ENCODE results near the gene MTLN.
"Not testable (repeated sequence)": the region's sequence is repeated elsewhere in the genome, so short reads cannot be mapped to it uniquely, and the experiment has no call there.

The MTLN gene, protein sequence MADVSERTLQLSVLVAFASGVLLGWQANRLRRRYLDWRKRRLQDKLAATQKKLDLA

DNA sequence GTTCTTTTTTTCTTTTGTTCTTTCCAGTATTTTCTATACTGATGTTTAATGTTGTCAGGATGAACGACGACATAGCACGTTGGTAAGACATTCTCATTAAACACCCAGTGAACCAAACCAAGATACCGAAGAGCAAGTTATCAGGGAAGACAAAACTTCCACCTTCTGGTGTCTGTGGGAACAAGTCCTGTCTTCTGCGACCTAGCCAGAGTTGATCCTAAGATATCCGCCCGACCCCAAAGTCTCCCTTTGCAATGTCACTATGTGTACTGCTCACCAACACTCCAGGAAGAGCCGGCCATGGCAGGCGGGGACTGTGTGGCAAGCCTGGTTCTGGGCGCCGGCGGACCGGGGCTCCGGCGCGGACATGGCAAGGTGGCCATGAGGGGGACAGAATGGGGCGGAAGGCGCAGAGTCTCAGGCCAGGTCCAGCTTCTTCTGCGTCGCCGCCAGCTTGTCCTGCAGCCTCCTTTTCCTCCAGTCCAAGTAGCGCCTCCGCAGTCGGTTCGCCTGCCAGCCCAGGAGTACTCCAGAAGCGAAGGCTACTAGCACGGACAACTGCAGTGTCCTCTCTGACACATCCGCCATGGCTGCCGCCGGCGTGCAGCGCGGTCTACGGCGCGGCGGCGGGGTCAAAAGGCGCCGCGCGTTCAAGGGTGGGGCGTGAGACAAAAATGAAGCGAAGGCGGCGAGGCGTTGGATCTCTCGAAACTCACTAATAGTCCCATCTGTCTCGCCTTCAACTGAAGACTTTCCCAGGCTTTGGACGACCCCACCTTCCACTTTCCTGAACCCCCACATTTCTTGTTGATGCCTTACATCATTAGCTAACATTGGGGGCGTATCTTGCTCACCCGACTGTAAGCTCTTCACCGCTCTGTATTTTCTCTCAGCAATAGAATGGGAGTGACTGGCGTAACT is at the start of gene MTLN:
MTLN (minus strand) TSS at position 610 of the 921 bp plus-strand sequence; CDS start at position 588, 22 bp downstream.
- peak; percentile 54 for DNase-seq

DNA sequence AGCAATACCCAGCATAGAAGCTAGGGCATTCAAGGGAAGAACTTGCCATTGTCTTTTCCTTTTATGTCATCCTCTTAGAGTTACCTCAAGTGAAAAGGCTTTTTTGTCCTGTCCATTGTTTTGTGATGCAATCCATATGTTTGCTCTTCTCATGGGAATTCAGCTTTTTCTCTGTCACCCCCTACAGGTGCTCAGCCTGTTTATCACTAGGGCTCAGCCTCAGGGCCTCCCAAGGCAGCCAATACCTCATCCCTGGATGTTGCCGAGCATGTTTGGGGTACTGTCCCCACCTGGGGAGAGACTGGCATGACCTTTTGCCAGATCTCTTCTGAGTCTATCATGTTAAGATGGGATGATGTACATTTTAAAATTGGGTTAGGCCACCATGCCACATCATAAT is 49.6 kb upstream of the MTLN start:
- not testable (repeated sequence) for DNase-seq

DNA sequence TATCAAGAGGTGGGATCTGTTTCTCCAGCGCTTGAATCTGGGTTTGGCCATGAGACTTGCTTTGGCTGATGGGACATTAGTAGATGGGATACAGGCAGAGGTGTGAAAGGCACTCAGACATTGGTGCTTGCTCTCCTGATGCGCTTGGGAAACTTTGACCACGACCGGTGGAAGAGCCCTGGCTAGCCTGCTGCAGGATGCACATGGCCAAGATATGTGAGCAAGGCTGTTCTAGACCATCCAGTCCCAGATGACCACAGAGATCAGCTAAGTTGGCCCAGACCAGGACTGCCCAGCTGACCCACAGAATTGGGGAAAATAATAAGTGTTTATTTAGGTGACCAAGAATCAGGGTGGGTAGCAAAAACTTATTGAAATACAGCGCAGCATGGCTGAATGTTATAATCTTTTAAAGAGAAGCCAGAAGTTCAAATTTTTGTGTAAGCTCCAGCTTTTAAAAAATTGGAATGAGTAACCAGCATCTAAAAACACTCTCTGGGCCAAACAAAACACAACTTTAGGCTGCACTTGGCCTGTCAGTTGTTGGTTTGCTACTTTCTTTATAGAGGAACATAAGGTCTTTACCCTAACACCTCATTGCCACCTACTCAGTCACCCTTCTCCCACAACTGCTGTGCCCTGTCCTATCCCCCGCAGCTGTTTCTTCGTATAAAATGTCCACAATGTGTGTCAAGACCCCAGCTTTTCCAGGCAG is 35.9 kb upstream of the MTLN start:
- not testable (repeated sequence) for DNase-seq

DNA sequence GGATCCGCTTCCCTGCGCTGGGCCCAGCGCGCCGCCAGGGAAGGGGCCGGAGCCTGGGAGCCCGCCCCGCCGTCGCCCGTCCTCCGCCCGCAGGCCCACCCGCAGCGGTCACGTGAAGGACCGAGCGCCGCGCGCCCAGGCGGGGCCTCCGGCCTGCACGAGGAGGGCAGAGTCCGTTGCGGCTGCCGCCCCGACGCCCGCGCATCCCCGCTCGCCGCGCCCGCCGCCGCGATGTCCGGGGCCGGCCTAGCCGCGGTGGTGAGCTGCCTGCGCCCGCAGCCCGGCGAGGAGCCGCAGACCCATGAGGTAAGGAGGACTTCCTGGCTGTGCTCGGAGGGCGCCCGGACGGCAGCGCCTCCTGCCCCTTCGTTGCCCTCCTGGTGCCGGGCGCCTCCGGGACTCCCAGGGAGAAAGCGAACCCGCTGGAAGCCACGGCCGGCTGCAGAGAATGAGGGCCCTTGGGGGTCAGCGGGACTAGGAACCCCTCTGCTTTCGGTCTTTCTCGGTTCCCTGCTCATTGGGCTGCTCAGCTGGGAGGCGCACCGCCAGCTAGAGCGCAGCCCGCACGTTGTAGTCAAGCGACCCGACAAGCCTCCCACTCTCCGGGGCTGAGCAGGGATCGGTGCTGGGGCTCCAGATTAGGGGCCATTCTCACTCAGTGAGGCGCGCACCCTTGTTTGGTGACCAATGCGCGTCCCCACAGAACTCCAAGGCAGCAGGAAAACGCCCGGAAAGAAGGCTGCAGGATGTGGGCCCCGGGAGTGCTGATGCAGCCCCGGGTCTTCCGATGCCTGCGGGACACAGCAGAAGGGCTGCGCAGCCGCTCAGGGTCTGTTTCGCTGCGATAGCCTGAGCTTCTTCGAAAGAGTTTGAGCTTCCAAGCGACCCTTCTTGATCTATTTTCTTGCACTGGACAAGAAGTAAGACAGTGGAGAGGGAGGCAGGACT is 33.4 kb upstream of the MTLN start:
- DNase-seq, result not testable (repeated sequence)

DNA sequence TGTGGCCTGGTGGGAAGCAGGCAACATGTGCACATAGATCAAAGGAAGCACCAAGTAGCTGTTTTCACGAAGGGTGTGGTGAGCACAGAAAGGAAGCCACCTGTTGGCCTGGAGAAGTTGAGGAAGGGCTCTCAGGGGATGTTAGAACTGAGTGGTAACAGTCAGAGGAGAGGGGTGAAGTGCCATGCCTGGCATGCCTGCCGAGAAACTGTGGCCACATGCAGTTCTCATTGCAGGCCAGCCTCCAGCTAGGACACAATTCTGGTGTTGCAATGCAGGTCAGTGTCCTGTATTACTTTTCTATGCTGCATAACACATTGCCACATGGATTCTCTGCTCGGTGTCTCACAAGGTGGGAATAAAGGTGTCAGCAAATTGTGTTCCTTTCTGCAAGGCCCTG is 30.9 kb upstream of the MTLN start:
- not testable (repeated sequence) for DNase-seq

DNA sequence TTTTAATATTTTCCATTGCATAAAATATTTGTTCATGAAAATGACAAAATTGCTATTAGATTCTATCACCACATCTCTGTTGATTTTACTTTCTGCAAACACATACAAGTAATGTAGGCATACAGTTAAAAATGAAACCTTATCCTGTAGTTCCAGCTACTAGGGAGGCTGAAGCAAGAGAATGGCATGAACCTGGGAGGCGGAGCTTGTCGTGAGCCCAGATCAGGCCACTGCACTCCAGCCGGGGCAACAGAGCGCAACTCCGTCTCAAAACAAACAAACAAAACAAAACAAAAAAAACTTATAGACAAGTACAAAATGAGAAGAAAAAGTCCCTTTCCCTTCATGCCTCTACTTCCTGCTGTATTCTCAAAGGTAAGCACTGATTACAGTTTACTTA is 22.2 kb upstream of the MTLN start:
- not testable (repeated sequence) for DNase-seq

DNA sequence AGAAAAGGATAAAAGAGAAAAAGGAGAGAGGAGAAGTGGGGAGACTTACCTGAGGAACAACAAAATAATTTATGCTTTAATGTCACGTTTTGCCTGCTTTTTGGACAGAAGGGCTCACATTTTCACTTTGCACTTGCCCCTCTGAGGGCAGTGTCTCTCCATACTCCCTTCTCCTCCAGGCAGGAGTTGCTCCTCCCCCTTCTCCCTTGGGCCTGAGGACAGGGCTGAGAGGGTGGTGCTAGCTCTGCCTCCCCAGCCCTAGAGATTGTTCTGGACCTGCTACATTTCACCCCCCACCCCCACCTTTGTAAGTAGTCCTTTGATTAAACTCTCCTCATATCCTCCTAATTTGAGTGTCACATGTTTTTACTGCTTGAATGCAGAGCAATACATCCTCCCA is 17.5 kb upstream of the MTLN start:
- DNase-seq, result not testable (repeated sequence)

DNA sequence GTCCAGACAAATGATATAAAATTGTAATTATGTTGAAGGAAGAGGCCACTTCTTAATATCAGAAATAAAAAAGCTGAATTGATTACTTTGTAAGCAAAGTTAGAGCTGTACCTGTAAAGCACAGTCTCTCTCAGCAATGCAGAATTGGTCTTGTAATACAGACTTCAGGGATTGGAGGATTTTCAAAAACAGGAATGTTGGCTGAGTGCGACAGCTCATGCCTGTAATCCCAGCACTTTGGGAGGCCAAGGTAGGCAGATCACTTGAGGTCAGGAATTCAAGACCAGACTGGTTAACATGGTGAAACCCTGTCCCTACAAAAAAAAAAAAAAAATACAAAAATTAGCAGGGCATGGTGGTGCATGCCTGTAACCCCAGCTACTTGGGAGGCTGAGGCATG is 10.3 kb upstream of the MTLN start:
- not testable (repeated sequence) for DNase-seq

DNA sequence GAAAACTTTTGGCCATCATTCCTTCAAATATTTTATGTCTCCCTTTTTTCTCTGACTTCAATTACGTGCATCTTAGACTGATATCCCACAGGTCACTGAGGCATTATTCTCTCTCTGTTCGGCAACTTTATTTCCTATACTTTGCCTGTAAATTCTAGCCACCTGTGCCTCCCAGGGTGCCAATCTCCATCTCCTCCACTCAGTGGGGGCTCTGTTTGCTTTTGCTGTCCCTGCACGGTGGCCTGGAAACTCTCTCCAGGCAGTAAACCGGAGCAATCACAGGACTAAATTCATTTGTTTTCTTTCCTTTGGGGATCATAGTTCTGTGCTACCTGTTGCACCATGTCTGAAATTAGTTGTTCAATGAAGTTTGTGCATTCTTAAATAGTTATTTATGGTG is 9.6 kb upstream of the MTLN start:
- no peak for DNase-seq

DNA sequence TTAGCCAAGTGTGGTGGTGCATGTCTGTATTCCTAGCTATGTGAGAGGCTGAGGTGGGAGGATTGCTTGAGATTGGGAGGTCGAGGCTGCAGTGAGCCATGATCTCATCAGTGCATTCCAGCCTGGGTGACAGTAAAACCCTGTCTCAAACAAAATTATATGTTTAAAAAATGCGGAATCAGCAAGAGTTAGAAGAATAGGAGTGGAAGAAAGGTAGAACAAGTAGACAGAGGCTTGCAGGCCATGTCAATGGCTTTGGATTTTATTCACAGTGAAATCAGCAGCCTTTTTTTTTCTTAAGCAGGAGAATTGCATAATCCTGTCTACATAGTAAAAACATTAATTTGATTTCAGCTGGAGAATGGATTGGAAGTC is 7.8 kb upstream of the MTLN start:
- DNase-seq, result no peak

DNA sequence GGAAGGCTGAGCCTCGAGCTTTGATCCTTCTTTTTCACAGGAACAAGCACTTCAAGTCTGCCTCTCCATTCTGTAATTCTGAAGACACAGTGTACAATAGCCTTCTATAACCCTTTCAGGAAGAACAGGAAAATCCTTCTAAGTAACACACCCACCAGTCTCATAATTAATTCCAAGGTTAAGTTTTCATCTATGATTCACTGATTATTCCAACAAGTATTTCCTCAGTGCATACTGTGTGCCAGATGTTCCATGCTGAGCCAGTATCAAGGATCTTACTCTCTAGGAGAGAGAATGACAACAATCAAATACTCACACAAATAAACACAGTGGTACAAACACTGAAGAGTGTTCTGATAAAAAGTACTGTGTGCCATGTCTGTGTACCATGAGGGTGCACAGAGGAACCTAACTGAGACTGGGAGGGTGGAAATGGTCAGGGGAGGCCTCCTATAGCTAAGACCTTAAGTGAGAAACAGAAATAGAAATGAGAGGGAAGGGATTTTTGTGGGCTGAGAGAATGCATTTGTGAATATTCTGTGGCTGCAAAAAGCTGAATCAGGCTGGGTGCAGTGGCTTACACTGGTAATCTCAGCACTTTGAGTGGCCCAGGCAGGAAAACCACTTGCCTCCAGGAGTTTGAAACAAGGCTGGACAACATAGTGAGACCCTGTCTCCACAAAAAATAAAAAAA is 7.3 kb upstream of the MTLN start:
- peak; percentile 61 for DNase-seq

DNA sequence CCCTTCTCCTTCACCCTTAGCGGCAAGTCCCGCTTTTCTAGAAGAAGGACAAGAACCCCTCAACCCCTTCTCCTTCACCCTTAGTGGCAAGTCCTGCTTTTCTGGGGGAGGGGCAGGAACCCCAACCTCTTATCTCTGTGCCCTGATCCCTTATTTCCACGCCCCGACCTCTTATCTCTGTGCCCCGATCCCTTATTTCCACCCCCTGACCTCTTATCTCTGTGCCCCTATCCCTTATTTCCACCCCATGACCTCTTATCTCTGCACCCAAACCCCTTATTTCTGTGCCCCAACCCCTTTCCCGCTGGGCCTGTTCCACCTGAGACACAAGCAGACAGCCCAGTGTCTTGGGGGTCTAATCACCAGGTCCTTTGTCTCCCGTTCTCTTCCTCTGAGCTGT is 6.5 kb upstream of the MTLN start:
- DNase-seq, result not testable (repeated sequence)

DNA sequence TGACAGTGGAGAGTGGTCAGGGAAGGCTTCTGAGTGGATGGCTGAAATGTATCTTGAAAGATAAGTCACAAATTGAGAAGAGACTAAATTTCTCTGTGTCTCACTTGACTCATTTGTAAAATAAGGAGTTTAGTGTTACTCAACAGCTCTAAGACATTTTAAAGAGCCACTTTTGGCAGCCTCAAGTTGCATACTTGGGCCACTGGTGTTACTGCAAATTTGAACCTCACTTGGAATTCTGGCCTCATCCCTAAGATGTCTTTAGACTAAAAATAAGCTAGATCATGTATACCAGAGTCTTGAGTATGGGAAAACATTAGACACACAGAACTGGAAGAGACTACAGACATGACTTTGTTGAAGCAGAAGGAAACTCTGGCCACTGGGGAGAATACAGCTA is 4.5 kb upstream of the MTLN start:
- no peak for DNase-seq

DNA sequence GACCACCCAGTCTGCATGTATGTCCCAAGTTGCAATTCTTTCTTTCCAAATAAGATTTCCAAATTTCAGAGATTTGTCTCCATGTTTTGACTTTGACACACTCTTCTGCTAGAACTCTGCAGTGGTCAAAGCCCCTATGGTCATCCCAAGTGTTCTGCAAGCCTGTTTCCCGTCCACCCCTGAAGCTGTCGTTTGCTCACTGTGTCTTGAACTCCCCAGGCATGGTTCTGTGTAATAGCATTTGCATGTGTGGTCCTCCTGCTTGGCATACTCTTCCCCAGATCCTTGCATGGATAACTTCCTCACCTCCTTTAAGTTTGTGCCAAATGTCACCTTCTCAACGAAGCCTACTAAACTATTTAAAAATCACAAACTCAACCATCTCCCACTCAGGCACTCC is 3.9 kb upstream of the MTLN start:
- no peak for DNase-seq

DNA sequence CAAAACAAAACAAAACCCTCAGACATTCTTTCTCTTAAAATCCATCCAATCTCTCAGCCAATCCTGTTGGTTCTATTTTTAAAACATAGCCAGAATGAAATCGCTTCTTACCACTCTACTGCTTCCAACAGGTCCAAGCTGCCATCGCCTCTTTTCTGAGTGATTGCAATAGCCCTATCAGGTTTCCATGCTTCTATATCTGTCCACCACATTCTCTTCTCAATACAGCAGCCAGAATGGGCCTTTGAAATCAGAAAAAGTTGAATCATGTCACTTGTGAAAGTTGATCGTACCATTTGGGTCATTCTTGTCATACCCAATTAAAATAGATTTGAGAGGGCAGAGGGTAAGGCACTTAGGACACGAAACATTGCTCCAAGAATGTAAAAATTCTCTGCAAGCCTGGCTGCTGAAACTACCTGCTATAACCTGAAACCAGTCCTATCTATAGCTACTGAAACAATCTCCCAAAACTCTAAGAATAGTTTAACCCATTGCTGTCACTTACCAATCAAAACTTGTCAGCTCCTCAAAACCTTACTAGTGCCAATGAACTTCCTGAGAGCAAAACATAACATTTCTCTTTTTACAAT is 3.3 kb upstream of the MTLN start:
- no peak for DNase-seq

DNA sequence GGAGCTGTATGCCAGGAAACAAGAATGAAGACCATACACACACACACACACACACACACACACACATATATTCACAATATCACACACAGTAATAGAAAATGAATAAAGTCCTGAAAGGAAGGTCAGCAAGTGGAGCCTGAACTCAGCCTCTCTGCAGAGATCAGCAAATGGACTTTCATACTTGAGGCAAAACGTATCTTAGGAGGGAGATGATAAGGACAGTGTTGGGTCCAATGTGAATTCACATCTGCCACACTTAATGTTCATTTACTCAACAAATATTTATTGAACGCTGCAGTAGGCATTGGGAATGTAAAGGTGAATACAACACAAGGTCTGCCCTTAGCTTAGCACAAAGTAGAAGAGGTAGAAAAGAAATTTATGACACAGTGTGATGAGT is 2.7 kb upstream of the MTLN start:
- no peak for DNase-seq

DNA sequence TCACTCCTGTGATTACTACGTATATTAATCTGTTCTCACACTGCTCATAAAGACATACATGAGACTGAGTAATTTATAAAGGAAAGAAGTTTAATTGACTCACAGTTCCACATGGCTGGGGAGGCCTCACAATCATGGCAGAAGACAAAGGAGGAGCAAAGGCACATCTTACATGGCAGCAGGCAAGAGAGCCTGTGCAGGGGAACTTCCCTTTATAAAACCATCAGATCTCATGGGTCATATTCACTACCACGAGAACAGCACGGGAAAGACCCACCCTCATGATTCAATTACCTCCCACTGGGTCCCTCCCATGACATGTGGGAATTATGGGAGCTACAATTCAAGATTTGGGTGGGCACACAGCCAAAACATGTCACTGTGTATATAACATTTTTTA is 1.2 kb upstream of the MTLN start:
- not testable (repeated sequence) for DNase-seq

DNA sequence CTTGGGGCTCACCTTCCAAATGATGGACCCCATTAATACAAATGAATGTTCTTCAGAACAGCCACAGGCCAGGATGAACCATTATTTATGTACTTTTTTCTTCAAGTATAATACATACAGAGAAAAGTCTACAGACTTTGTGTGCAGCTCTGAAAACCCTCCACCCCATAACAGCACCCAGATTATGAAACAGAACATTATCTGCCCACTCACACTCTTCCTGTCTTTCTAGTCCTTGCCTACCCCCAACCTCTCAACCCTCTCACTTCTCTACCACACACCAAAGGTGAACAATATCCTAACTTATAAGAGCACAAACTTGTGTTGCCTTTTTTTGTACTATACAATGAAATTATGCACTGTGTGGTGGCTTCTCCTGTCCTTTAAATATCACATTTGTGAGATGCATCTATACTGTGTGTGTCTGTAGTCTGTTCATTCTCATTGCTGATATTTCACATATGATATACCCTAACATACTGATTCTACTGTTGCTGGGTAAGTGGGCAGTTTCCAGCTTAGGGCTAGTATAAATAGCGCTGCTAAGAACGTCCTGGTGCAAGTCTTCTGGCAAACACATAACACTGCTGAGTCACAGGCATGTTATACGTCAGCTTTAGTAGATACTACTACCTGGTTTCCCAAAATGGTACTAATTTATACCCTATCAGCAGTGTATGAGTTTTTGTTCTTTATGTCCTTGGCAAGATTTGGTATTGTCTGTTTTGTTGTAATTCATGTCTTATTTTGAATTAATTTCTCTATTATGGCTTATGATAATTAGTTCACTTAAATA is 6.5 kb downstream of the MTLN start:
- DNase-seq, result no peak

DNA sequence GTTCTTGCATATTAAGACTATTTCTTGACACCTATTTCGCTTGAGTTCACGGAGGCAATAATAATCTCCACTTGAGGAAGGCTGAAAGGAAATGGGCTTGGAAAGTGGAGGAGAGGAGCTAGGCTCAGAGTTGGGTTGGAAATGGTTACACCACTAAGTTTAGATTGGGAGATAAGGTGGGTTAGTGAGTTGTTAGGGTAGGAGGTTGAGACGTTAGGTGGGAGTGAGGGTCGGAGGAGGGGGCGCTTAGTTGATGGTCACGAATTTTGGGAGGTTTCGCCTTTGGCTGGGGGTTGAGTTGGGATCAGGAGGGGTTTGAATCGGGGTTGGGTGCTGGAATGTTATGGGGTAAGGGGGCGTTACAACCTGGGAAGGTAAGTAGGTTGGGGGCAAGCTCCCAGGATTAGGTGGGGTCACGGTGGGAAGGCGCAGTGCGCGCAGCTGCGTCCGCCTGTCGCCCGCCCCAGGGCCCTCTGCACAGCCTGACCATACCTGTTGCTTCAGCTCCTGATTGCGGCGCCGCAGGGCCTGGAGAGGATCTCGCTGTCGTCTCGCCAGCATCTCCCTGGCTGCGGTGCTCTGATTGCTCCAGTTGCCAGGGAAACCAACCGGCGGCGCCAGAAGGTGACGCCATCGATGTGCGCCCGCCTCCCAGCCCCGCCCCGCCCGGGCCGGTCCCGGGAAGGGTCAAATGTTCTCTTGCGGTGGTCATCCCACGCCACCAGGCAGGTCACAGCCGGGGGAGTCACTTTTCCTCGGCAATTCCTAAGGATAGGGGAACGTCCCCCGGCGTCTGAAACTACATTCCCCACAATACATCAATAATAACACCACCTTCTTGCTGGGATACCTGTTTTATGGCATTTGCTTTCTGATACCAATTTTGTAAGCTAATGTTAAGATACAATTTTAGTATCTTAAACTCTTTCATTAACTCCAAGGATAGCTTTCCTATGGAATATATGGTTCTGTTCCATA is 7.7 kb downstream of the MTLN start, which contains the start of gene NPHP1:
NPHP1 (minus strand) TSS at position 606 of the 978 bp plus-strand sequence; CDS start at position 561, 45 bp downstream.
- peak; percentile 71 for DNase-seq
